Stomach smooth muscle (tissue), 2 donors: ENCODE measurements around the gene PKHD1.

ENCODE experiments used
- H3K27ac ChIP-seq: one replicate; pipeline ENCODE4 v1.7.0; 2013; ENCODE audit warnings: mild to moderate bottlenecking, low read length, inconsistent platforms
- H3K27me3 ChIP-seq, 2 donors: one replicate each; pipeline ENCODE4 v1.7.0; 2013; ENCODE audit warnings: low read length in 2 of 2; ENCODE audit not compliant: insufficient read depth in 2 of 2, control insufficient read depth in 1 of 2
- H3K36me3 ChIP-seq, 2 donors: one replicate each; pipeline ENCODE4 v1.7.0; 2013; ENCODE audit warnings: low read length in 2 of 2; ENCODE audit not compliant: control insufficient read depth in 2 of 2, insufficient read depth in 2 of 2
- H3K4me1 ChIP-seq: one replicate; pipeline ENCODE4 v1.7.0; 2013; ENCODE audit warnings: low read length; ENCODE audit not compliant: control insufficient read depth, insufficient read depth
- H3K4me3 ChIP-seq, 2 donors: one replicate each; pipeline ENCODE4 v1.7.0; 2013; ENCODE audit warnings: low read length in 2 of 2
- H3K9ac ChIP-seq, 2 donors: one replicate each; pipeline ENCODE4 v1.7.0; 2013; ENCODE audit warnings: low read length in 2 of 2, mild to moderate bottlenecking in 1 of 2
- H3K9me3 ChIP-seq, 2 donors: one replicate each; pipeline ENCODE4 v1.7.0; 2013; ENCODE audit warnings: low read length in 2 of 2; ENCODE audit not compliant: control insufficient read depth in 2 of 2
- donor health status: healthy.
- donor health status: Pancreatic carcinoma.

The PKHD1 gene

GRCh38 chr6:52125572-52125971, 38.2 kb upstream of the PKHD1 start:
- Histone ChIP-seq H3K4me1 (no peaks in the 10 kb centered on the region), H3K27me3 (no peaks in the 10 kb centered on the region), H3K9me3 (no peaks in the 10 kb centered on the region), H3K9ac (no peak overlapping the region), H3K4me3 (no peak overlapping the region), H3K36me3 (no peaks in the 10 kb centered on the region), H3K27ac (no peak overlapping the region)

- H3K4me3 ChIP-seq, result no peak overlapping the region
- no peaks in the 10 kb centered on the region for H3K9me3 ChIP-seq
- H3K27ac ChIP-seq, result no peak overlapping the region
- no peaks in the 10 kb centered on the region for H3K4me1 ChIP-seq
- H3K9ac ChIP-seq, result no peak overlapping the region
- no peaks in the 10 kb centered on the region for H3K27me3 ChIP-seq
- no peaks in the 10 kb centered on the region for H3K36me3 ChIP-seq
These were observed 37.7 kb upstream of the PKHD1 start for GRCh38 chr6:52125139-52125538.

GRCh38 chr6:52124126-52125121, 37.0 kb upstream of the PKHD1 start:
- Histone ChIP-seq H3K4me1 (no peaks in the 10 kb centered on the region), H3K27ac (no peak overlapping the region), H3K9me3 (no peaks in the 10 kb centered on the region)

GRCh38 chr6:52123251-52123650, 35.8 kb upstream of the PKHD1 start:
- Histone ChIP-seq H3K27ac (no peak overlapping the region), H3K36me3 (no peaks in the 10 kb centered on the region), H3K9ac (no peak overlapping the region), H3K4me3 (no peak overlapping the region), H3K9me3 (no peaks in the 10 kb centered on the region), H3K27me3 (no peaks in the 10 kb centered on the region), H3K4me1 (no peaks in the 10 kb centered on the region)

More at GRCh38 chr6:52124126-52125121, 37.0 kb upstream of the PKHD1 start:
- Histone ChIP-seq H3K27me3 (no peaks in the 10 kb centered on the region), H3K4me3 (no peak overlapping the region), H3K9ac (no peak overlapping the region), H3K36me3 (no peaks in the 10 kb centered on the region)

GRCh38 chr6:52117352-52117751, 29.9 kb upstream of the PKHD1 start:
- Histone ChIP-seq H3K36me3 (no peaks in the 10 kb centered on the region), H3K27ac (no peak overlapping the region), H3K9me3 (no peaks in the 10 kb centered on the region), H3K9ac (no peak overlapping the region), H3K4me3 (no peak overlapping the region), H3K4me1 (no peaks in the 10 kb centered on the region), H3K27me3 (no peaks in the 10 kb centered on the region)

GRCh38 chr6:52116605-52116948, 29.2 kb upstream of the PKHD1 start:
- Histone ChIP-seq H3K4me1 (no peaks in the 10 kb centered on the region), H3K9me3 (no peaks in the 10 kb centered on the region), H3K27me3 (no peaks in the 10 kb centered on the region), H3K9ac (no peak overlapping the region), H3K36me3 (no peaks in the 10 kb centered on the region), H3K4me3 (no peak overlapping the region), H3K27ac (no peak overlapping the region)

GRCh38 chr6:52115891-52116604, 28.6 kb upstream of the PKHD1 start:
- H3K4me3 ChIP-seq, result no peak overlapping the region
- no peaks in the 10 kb centered on the region for H3K36me3 ChIP-seq
- H3K9me3 ChIP-seq, result no peaks in the 10 kb centered on the region
- no peak overlapping the region for H3K27ac ChIP-seq
- no peaks in the 10 kb centered on the region for H3K4me1 ChIP-seq
- H3K27me3 ChIP-seq, result no peaks in the 10 kb centered on the region
- H3K9ac ChIP-seq, result no peak overlapping the region

- no peaks in the 10 kb centered on the region for H3K4me1 ChIP-seq
- H3K4me3 ChIP-seq, result no peak overlapping the region
- no peak overlapping the region for H3K27ac ChIP-seq
- no peak overlapping the region for H3K9ac ChIP-seq
- H3K9me3 ChIP-seq, result no peaks in the 10 kb centered on the region
- H3K27me3 ChIP-seq, result no peaks in the 10 kb centered on the region
- no peaks in the 10 kb centered on the region for H3K36me3 ChIP-seq
These were observed 27.8 kb upstream of the PKHD1 start for GRCh38 chr6:52115145-52115741.

- Histone ChIP-seq H3K36me3 (no peaks in the 10 kb centered on the region), H3K4me3 (no peak overlapping the region), H3K9ac (no peak overlapping the region), H3K27me3 (no peaks in the 10 kb centered on the region), H3K4me1 (no peaks in the 10 kb centered on the region), H3K27ac (no peak overlapping the region), H3K9me3 (no peaks in the 10 kb centered on the region)
These were observed 21.8 kb upstream of the PKHD1 start for GRCh38 chr6:52109171-52109571.

GRCh38 chr6:52108128-52108527, 20.7 kb upstream of the PKHD1 start:
- Histone ChIP-seq H3K4me1 (no peaks in the 10 kb centered on the region), H3K27me3 (no peaks in the 10 kb centered on the region), H3K9me3 (no peaks in the 10 kb centered on the region), H3K27ac (no peak overlapping the region), H3K36me3 (no peaks in the 10 kb centered on the region), H3K4me3 (no peak overlapping the region), H3K9ac (no peak overlapping the region)
